DOHH2 (cell line): ENCODE data around the gene HELZ.

ENCODE experiments used
- H3F3A ChIP-seq: fragments of 200-600 bp; sonication (generic), shearing (Covaris generic); 2 replicates; pipeline ENCODE4 v1.6.0; 2016; ENCODE audit warnings: antibody characterized with exemption, mild to moderate bottlenecking; ENCODE audit not compliant: control insufficient read depth, insufficient read depth
- H3K27ac ChIP-seq: fragments of 200-600 bp; sonication (generic); 2 replicates; pipeline ENCODE4 v1.5.1; 2014; ENCODE audit warnings: low read depth, mild to moderate bottlenecking, low read length, moderate library complexity
- H3K27me3 ChIP-seq: fragments of 200-600 bp; sonication (generic); 2 replicates; pipeline ENCODE4 v1.6.1; 2014; ENCODE audit warnings: mild to moderate bottlenecking, low read length, mixed read lengths; ENCODE audit not compliant: control insufficient read depth
- H3K36me3 ChIP-seq: fragments of 200-600 bp; sonication (generic); 2 replicates; pipeline ENCODE4 v1.6.1; 2014; ENCODE audit warnings: mild to moderate bottlenecking, low read length, moderate library complexity, mixed read lengths; ENCODE audit not compliant: control insufficient read depth
- H3K4me1 ChIP-seq: fragments of 200-600 bp; sonication (generic); 2 replicates; pipeline ENCODE4 v1.6.1; 2014; ENCODE audit warnings: mild to moderate bottlenecking, low read length, mixed read lengths; ENCODE audit not compliant: control insufficient read depth
- H3K4me2 ChIP-seq: fragments of 200-600 bp; sonication (generic); 2 replicates; pipeline ENCODE4 v1.6.0; 2014; ENCODE audit warnings: mild to moderate bottlenecking, low read length, moderate library complexity
- H3K4me3 ChIP-seq: fragments of 200-600 bp; sonication (generic); 2 replicates; pipeline ENCODE4 v1.5.1; 2014; ENCODE audit warnings: mild to moderate bottlenecking, low read length, mixed read lengths
- H3K79me2 ChIP-seq: fragments of 200-600 bp; sonication (generic); 2 replicates; pipeline ENCODE4 v1.6.1; 2014; ENCODE audit warnings: mild to moderate bottlenecking, low read length, mixed read lengths; ENCODE audit not compliant: control insufficient read depth
- H3K9me2 ChIP-seq: fragments of 200-600 bp; sonication (generic); replicated peaks from 2 replicates; pipeline ENCODE4 v1.6.1; 2014; ENCODE audit warnings: mild to moderate bottlenecking, low read length, mixed read lengths; ENCODE audit not compliant: control insufficient read depth
- H3K9me3 ChIP-seq: fragments of 200-600 bp; sonication (generic); 2 replicates; pipeline ENCODE4 v1.6.1; 2014; ENCODE audit warnings: antibody characterized with exemption, low read length, mixed read lengths; ENCODE audit not compliant: control insufficient read depth, insufficient read depth
- H4K20me1 ChIP-seq: fragments of 200-600 bp; sonication (generic); 2 replicates; pipeline ENCODE4 v1.6.0; 2014; ENCODE audit warnings: low read depth, mild to moderate bottlenecking, antibody characterized with exemption, low read length, moderate library complexity; ENCODE audit not compliant: control insufficient read depth, insufficient read depth
- EZH2phosphoT487 ChIP-seq: fragments of 200-600 bp; sonication (generic); IDR thresholded peaks from 2 replicates; pipeline ENCODE4 v1.6.1; 2017; ENCODE audit warnings: borderline replicate concordance, mild to moderate bottlenecking, antibody characterized with exemption, low read length, moderate library complexity, mixed read lengths
- TF ChIP-seq, protein P1 (sequence below): fragments of 200-600 bp; sonication (generic); IDR thresholded peaks from one replicate; pipeline ENCODE4 v1.5.1; 2014; ENCODE audit warnings: antibody characterized with exemption, mild to moderate bottlenecking, low read depth, low read length; ENCODE audit not compliant: poor library complexity, severe bottlenecking

Gene HELZ

DNA sequence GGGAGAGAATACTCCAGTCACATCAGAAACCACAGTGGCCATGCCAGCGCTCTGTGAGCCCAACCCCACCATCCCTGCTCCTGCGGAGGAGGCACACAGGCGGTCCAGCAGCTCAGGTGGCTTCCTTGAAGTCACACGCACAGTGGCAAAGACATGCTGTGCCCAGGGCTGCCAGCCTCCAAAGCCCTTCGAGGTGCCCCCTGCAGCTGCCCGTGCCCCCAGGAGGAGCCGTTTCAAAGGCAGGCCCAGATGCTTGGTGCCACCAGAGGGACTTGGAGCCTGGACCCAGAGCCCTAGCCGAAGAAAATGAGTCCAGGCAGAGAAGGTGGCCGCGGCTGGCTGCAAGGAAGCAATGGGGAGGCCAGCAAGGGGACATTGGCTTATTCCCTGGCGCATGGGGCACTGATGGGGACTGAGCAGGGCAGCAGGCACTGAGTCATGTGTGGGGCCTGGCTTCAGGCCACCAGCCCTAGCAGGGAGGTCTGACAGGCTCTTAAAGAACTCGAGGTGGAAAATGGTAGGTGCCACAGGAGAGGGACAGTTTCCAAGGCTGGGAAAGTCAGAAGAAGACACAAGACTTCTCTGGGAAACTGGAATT lies 217.9 kb downstream of the HELZ start:
- Histone ChIP-seq H3K4me3 (no peak overlapping the region), H3K4me1 (no peaks in the 10 kb centered on the region), H4K20me1 (no peaks in the 10 kb centered on the region), H3K36me3 (no peaks in the 10 kb centered on the region), H3K79me2 (no peaks in the 10 kb centered on the region), H3K4me2 (no peak overlapping the region), H3K9me2 (no peaks in the 10 kb centered on the region), H3F3A (no peaks in the 10 kb centered on the region), H3K9me3 (no peaks in the 10 kb centered on the region), H3K27me3 (no peaks in the 10 kb centered on the region), H3K27ac (no peak overlapping the region)
- no peak for TF ChIP-seq EZH2phosphoT487
- TF ChIP-seq, protein P1, sequence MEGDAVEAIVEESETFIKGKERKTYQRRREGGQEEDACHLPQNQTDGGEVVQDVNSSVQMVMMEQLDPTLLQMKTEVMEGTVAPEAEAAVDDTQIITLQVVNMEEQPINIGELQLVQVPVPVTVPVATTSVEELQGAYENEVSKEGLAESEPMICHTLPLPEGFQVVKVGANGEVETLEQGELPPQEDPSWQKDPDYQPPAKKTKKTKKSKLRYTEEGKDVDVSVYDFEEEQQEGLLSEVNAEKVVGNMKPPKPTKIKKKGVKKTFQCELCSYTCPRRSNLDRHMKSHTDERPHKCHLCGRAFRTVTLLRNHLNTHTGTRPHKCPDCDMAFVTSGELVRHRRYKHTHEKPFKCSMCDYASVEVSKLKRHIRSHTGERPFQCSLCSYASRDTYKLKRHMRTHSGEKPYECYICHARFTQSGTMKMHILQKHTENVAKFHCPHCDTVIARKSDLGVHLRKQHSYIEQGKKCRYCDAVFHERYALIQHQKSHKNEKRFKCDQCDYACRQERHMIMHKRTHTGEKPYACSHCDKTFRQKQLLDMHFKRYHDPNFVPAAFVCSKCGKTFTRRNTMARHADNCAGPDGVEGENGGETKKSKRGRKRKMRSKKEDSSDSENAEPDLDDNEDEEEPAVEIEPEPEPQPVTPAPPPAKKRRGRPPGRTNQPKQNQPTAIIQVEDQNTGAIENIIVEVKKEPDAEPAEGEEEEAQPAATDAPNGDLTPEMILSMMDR, result no peak

DNA sequence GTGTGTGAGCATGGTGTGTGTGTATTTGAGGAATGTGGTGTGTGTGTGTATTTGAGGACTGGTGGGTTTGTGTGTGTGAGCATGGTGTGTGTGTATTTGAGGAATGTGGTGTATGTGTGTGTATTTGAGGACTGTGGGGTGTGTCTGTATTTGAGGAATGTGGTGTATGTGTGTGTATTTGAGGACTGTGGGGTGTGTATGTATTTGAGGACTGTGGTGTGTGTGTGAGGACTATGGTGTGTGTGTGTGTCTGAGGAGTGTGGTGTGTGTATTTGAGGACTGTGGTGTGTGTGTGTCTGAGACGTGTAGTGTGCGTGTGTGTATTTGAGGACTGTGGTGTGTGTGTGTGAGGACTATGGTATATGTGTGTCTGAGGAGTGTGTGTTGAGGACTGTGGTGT lies 218.7 kb downstream of the HELZ start:
- Histone ChIP-seq H3K4me1 (no peaks in the 10 kb centered on the region), H3K9me3 (no peaks in the 10 kb centered on the region), H3F3A (no peaks in the 10 kb centered on the region), H3K27ac (no peak overlapping the region), H3K4me2 (no peak overlapping the region), H3K36me3 (no peaks in the 10 kb centered on the region), H3K79me2 (no peaks in the 10 kb centered on the region), H3K9me2 (no peaks in the 10 kb centered on the region), H3K4me3 (no peak overlapping the region), H3K27me3 (no peaks in the 10 kb centered on the region), H4K20me1 (no peaks in the 10 kb centered on the region)
- TF ChIP-seq, protein P1, result no peak
- TF ChIP-seq EZH2phosphoT487, result no peak

DNA sequence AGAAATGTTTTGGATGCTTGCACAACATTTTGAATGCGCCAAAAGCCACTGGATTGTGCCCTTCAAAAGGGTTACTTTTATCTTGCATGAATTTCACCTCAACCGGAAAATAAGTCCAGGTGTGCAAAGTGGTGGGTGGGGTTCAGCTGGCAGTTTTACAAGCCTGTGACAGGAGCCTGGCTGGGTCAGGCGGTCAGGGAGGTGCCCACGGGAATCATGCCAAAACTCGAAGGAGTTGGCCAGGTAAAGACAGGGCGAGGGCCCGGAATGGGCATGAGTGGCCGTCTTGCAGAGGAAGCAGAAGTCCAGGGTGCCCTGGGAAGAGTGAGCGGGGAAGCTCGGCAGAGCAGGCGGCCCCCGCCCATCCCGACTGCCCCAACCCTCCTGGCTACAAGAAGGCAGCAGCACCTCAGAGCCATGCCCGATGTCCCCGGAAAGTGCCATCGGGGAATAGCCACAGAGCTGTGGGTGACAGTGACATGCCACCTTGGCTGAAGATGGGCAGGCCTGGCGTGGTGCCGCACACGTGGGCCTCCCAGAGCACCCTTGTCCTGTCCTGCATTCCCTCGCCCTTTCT lies 219.7 kb downstream of the HELZ start:
- H3K27me3 ChIP-seq, result no peaks in the 10 kb centered on the region
- H4K20me1 ChIP-seq, result no peaks in the 10 kb centered on the region
- no peaks in the 10 kb centered on the region for H3K36me3 ChIP-seq
- no peaks in the 10 kb centered on the region for H3K9me2 ChIP-seq
- TF ChIP-seq, protein P1, result no peak
- no peak for TF ChIP-seq EZH2phosphoT487
- no peak overlapping the region for H3K4me2 ChIP-seq
- no peak overlapping the region for H3K4me3 ChIP-seq
- no peaks in the 10 kb centered on the region for H3K79me2 ChIP-seq
- H3K27ac ChIP-seq, result no peak overlapping the region
- no peaks in the 10 kb centered on the region for H3F3A ChIP-seq
- H3K4me1 ChIP-seq, result no peaks in the 10 kb centered on the region
- H3K9me3 ChIP-seq, result no peaks in the 10 kb centered on the region
